Effector memory CD4-positive, alpha-beta T cell (primary cell): ENCODE results near the gene DENND2D.

ENCODE experiments used
- DNase-seq, 3 donors: peaks; one replicate each; pipeline ENCODE4 v3.0.0-alpha.2; 2020
- H3K27ac ChIP-seq: 2 replicates; pipeline ENCODE4 v1.7.0; 2013; ENCODE audit warnings: mild to moderate bottlenecking, low read length, moderate library complexity; ENCODE audit not compliant: insufficient read depth, poor library complexity, severe bottlenecking
- H3K27me3 ChIP-seq: replicated peaks from 2 replicates; pipeline ENCODE4 v1.7.0; 2013; ENCODE audit warnings: mild to moderate bottlenecking, low read length; ENCODE audit not compliant: insufficient read depth, control insufficient read depth, poor library complexity, severe bottlenecking
- H3K36me3 ChIP-seq: 2 replicates; pipeline ENCODE4 v1.7.0; 2013; ENCODE audit warnings: mild to moderate bottlenecking, low read length, moderate library complexity; ENCODE audit not compliant: control insufficient read depth, insufficient read depth
- H3K4me1 ChIP-seq: 2 replicates; pipeline ENCODE4 v1.7.0; 2013; ENCODE audit warnings: low read length, mild to moderate bottlenecking; ENCODE audit not compliant: control insufficient read depth, insufficient read depth, poor library complexity, severe bottlenecking
- H3K4me3 ChIP-seq: 2 replicates; pipeline ENCODE4 v1.7.0; 2013; ENCODE audit warnings: low read length, low read depth, mild to moderate bottlenecking; ENCODE audit not compliant: insufficient read depth, poor library complexity, severe bottlenecking
- H3K9me3 ChIP-seq: 2 replicates; pipeline ENCODE4 v1.7.0; 2013; ENCODE audit warnings: mild to moderate bottlenecking, low read length, moderate library complexity; ENCODE audit not compliant: control insufficient read depth

DENND2D gene

DNA sequence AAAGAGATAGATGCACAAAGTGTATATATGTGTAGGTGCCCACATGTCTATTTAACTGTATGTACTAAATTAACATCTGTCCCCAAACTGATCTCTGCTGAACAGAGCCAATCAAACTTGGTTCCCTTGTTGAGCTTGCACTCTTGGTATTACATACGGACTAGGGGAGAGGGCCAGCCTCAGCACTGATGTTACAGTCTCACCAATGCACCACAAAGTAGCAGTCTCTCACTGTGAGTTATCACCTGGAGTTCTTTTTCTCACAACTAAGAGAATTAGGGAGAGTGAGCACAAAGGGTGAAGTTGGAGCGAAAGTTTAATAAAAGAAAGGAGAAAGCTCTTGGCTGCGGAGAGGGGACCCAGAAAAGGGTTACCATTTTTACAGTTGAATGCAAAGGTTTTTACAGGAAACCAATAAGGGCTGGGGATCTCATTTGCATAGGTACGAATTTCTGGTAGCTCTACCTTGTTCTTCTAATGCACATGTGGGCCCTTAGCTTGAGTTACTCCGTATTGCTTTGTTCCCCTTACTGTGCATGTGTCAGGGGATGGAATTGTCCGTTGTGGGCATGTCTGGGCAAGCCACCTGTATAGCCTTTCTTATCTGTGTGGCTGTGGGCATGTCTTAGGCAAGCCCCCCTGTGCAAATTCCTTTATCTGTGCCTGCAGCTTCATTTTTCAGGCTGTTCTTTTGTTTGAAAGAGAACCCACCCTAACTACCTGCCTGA lies 13.8 kb upstream of the DENND2D start:
- H3K27ac ChIP-seq: peak overlapping the region; percentile 72
- H3K36me3 ChIP-seq: no peaks in the 10 kb centered on the region
- no peaks in the 10 kb centered on the region for H3K27me3 ChIP-seq
- peak overlapping the region; percentile 22 for H3K4me3 ChIP-seq
- no peak for DNase-seq
- no peaks in the 10 kb centered on the region for H3K9me3 ChIP-seq
- peaks cover 47% of the 10 kb centered on the region for H3K4me1 ChIP-seq

DNA sequence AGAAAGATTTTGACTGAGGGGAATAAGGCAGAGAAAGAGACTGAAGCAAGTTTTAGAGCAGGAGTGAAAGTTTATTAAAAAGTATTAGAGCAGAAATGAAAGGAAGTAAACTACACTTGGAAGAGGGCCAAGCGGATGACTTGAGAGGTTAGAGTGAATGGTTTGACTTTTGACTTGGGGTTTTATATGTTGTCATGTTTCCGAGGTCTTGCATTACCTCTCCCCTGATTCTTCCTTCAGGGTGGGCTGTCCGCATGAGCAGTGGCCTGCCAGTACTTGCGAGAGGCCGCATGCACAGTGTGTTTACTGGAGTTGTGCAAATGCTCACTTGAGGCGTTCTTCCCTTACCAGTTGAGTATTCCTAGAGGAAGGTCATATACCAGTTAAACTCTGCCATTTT lies 13.0 kb upstream of the DENND2D start:
- no peaks in the 10 kb centered on the region for H3K27me3 ChIP-seq
- H3K4me1 ChIP-seq: peaks cover 39% of the 10 kb centered on the region
- no peaks in the 10 kb centered on the region for H3K9me3 ChIP-seq
- no peaks in the 10 kb centered on the region for H3K36me3 ChIP-seq
- DNase-seq: no peak
- H3K4me3 ChIP-seq: no peak overlapping the region
- peak overlapping the region; percentile 72 for H3K27ac ChIP-seq

DNA sequence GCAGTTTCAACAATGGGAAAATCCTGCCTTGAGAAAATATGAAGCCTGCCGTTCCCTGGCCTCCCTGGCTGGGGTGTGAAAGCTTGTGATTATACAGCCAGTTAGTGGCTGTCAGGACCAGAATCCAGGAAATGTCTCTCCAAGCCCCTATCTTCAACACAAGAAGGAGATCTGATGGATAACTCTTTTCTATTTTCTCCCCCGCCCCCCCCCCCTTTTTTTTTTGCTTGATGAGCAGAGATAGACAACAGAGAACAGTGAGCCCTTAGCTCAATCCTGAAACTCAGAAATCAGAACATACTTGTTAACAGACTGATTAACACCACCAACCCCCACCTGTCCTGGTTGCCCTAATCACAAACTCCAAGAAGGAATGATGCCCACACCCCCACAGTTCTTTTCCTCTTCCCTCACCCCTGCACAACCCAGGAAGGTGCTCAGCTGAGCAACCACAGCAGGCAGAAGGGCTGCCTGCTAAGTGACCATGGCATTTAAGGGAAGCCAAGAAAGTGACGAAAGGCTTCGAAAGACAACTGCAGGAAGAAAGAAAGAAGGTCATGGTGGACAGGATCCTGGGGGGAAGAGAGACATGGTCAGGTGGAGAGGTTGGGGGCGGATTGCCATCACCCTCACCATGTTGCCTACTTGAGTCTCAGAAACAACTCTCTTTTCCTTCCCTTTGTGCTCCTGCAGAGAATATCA lies 12.3 kb upstream of the DENND2D start:
- DNase-seq: no peak
- H3K27ac ChIP-seq: no peak overlapping the region
- no peaks in the 10 kb centered on the region for H3K9me3 ChIP-seq
- no peaks in the 10 kb centered on the region for H3K27me3 ChIP-seq
- H3K36me3 ChIP-seq: no peaks in the 10 kb centered on the region
- no peak overlapping the region for H3K4me3 ChIP-seq
- H3K4me1 ChIP-seq: peaks cover 36% of the 10 kb centered on the region

DNA sequence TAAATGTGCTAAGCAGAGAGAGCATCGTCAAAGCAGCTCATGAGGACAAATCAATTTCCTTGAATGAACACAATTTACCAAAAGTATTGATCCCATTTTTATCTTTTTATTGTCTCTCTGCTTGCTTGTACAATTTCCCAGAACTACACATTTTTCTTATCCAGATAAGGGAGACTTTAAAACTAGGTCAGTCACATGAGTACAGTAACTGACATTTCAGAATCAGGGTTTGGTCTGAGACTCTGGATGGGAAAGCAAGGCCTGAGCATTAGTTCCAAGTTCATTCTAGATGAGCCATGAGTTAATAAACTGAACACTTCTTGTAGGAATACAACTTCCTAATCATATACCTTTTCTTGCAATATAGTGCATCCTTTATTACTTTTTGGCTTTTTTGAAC lies 11.5 kb upstream of the DENND2D start:
- Histone ChIP-seq H3K4me1 (peaks cover 29% of the 10 kb centered on the region), H3K27me3 (no peaks in the 10 kb centered on the region), H3K9me3 (no peaks in the 10 kb centered on the region), H3K27ac (no peak overlapping the region), H3K4me3 (no peak overlapping the region), H3K36me3 (no peaks in the 10 kb centered on the region)
- DNase-seq: no peak

DNA sequence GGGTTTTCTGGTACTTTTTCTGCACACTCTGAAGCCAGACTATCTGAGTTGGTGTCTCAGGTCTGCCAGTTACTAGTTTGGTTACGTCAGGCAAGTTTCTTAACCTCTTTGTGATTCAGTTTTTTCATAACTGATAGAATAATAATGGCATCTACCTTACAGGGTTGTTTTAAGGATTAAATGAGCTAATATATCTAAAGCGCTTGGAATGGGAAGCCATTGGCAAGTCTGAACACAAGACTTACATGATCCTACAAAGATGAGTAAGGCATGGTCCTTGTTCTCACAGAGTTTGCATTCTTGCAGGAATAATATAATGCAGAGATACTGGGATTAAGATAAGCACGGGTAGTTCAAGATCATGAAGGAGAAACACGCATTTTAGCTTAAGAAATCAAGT lies 9.2 kb upstream of the DENND2D start:
- H3K27me3 ChIP-seq: no peaks in the 10 kb centered on the region
- H3K9me3 ChIP-seq: no peaks in the 10 kb centered on the region
- no peak overlapping the region for H3K27ac ChIP-seq
- no peak overlapping the region for H3K4me3 ChIP-seq
- no peaks in the 10 kb centered on the region for H3K36me3 ChIP-seq
- peaks cover 14% of the 10 kb centered on the region for H3K4me1 ChIP-seq
- DNase-seq: no peak

DNA sequence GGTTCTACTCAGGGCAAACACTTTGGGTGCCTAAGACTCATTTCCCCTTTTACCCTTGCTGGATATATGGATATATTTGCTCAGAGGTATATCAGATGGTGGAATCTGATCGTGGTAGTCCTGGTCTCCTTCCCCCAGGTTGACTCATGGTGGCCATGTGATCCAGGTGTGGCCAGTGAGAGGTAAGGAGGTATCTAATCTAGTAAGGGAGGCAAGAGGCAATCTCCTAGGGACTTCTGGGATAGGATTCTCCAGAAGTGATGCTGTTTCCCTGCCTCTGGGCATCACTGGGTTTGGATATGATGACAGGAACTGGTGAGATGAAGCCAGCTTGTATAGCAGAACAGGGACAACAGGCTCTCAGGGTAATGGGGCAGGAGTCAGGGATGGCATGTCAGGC lies 8.5 kb upstream of the DENND2D start:
- Histone ChIP-seq H3K36me3 (no peaks in the 10 kb centered on the region), H3K4me3 (no peak overlapping the region), H3K27ac (no peak overlapping the region), H3K9me3 (no peaks in the 10 kb centered on the region), H3K27me3 (no peaks in the 10 kb centered on the region), H3K4me1 (peaks cover 14% of the 10 kb centered on the region)
- DNase-seq: no peak

DNA sequence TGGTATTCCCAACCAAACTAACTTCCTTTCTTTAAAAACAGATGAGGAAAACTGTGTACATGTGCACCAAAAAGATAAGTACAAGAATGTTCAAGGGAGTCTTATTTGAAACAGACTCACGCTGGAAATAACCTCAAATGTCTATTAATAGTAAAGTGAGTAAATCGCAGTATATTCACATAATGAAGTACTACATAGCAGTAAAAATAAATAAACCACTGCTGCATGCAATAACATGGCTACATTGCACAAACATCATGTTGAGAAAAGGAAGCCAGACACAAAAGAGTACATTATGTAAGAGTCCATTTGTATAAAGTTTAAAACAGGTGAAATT lies 5.2 kb upstream of the DENND2D start:
- Histone ChIP-seq H3K36me3 (no peaks in the 10 kb centered on the region), H3K9me3 (no peaks in the 10 kb centered on the region), H3K4me3 (no peak overlapping the region), H3K27me3 (no peaks in the 10 kb centered on the region), H3K27ac (no peak overlapping the region), H3K4me1 (peaks cover 39% of the 10 kb centered on the region)
- no peak for DNase-seq

DNA sequence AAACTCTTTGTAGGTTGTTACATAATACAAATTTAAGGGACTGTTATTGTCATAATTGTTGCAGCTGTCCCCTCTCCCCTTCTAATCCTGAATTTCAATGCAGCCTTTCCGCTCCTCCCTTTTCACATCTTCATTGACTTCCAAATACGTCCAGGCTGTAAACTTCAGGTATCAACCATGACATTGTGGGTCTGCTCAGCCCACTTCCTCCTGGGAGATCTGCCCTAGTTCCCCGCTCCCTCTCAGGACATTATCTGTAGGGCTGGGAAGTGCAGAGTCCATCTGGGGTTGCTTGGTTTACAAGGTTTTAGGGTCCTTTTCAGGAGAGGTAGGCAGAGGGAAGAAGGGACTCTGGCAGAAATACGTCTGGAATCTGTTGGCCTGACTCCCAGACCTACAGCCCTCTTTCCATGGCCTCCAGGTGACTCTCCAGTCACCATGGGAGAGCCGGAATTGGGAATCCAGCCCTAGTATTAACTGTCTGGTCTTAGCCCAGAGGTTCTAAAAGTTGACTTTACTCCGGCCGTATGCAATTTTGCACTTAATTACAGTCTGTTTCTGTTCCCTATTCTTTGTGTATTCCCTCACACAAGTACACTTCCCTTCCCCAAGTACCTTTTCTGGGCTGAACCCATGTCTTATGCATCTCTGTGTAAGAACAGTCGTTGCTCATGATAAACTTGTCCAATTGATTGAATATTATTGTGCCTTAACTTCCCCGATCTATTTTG lies 4.7 kb upstream of the DENND2D start:
- no peak for DNase-seq
- H3K4me1 ChIP-seq: peaks cover 41% of the 10 kb centered on the region
- no peaks in the 10 kb centered on the region for H3K9me3 ChIP-seq
- H3K36me3 ChIP-seq: no peaks in the 10 kb centered on the region
- no peaks in the 10 kb centered on the region for H3K27me3 ChIP-seq
- H3K4me3 ChIP-seq: peak overlapping the region; percentile 65
- peak overlapping the region; percentile 92 for H3K27ac ChIP-seq

DNA sequence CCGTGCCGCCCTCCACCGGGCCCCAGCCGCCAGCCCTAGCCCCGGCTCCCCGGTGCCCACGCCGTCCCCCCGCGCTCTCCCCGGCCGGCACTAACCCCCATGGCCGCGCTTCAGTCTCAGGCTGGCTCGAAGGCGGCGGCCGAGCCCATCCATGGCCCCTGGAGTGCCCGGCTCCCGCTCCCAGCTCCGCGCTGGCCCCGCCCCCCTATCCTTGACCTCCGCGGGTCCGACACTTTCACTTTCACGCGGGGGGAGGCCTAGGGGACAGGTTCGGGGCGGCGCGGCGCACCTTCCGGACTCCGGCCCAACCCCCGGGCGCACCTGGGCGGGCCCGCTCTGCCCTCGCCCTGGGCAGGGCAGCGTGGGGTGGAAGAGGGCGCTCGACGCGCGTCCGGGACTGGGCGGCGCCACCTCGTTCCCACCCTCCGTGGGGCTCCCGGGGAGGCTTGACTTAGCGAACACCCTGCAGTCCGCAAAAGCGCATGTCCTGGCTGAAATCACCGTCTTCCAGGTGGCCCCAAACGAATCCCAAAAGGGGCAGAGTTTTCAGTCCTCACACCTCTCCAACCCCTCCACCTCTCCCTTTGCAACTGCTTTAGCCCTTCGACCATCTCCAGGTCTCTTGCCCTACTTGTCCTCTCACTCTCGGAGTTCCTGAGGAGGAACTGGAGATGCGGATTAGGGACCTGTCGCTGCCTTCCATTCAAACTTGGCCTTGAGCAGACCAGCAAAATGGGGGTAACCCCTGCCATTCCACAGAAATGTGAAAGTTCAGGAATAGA lies 3.9 kb upstream of the DENND2D start:
- H3K4me1 ChIP-seq: peaks cover 41% of the 10 kb centered on the region
- H3K9me3 ChIP-seq: no peaks in the 10 kb centered on the region
- no peaks in the 10 kb centered on the region for H3K36me3 ChIP-seq
- H3K27ac ChIP-seq: peak overlapping the region; percentile 92
- no peaks in the 10 kb centered on the region for H3K27me3 ChIP-seq
- peak overlapping the region; percentile 65 for H3K4me3 ChIP-seq
- DNase-seq: peak; percentile 56 to 68 (median 67)
